Measurements from ENCODE around the gene NACC2.
"Not testable (repeated sequence)": the region's sequence is repeated elsewhere in the genome, so short reads cannot be mapped to it uniquely, and the experiment has no call there.

The NACC2 gene

DNA sequence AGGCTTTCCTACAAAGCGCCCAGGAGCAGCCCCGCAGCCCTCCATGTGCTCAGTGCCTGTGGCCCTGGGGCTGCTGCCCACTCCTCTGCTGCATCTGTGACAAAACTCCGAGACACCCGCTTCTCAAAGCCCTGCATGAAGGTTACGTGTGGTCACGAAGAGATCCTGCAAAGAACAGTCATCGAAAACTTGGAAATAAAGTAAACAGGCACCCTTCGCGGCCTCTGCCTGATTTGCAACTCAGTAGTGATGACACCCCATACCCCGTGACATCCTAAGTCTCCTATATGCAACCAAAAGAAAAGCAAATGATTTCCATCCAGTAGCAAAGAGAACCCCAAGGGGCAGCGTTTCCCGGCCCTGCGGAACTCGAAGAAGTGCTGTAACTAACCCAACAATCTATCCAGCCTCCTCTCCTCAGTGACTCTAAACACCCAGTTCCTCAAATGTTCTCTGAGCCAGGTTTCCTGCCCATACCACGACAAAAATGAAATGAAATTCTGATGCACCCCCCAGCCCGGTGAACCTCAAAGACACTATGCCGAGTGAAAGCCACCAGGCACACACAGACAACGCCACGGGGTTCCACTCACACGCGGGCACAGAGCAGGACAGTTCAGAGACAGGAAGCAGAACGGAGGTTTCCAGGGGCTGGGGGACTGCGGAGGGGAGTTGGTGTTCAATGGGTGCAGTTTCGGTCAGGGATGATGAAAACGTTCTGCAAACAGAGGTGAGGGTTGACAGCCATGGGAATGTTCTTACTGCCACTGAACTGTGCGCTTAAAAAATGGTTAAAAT lies 19.0 kb downstream of the NACC2 start:
- TF ChIP-seq, protein P1, sequence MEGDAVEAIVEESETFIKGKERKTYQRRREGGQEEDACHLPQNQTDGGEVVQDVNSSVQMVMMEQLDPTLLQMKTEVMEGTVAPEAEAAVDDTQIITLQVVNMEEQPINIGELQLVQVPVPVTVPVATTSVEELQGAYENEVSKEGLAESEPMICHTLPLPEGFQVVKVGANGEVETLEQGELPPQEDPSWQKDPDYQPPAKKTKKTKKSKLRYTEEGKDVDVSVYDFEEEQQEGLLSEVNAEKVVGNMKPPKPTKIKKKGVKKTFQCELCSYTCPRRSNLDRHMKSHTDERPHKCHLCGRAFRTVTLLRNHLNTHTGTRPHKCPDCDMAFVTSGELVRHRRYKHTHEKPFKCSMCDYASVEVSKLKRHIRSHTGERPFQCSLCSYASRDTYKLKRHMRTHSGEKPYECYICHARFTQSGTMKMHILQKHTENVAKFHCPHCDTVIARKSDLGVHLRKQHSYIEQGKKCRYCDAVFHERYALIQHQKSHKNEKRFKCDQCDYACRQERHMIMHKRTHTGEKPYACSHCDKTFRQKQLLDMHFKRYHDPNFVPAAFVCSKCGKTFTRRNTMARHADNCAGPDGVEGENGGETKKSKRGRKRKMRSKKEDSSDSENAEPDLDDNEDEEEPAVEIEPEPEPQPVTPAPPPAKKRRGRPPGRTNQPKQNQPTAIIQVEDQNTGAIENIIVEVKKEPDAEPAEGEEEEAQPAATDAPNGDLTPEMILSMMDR (IDR thresholded peaks at IDR 0.05; ENCODE audit: borderline replicate concordance, control extremely low read depth, extremely low read depth, insufficient read depth, missing control alignments), result no peak
- DNase-seq (ENCODE audit: low spot score), result no peak
- in situ Hi-C loops (cut with MboI; ENCODE audit: low sequenced_read_pairs, unreplicated experiment), result no loop called here

DNA sequence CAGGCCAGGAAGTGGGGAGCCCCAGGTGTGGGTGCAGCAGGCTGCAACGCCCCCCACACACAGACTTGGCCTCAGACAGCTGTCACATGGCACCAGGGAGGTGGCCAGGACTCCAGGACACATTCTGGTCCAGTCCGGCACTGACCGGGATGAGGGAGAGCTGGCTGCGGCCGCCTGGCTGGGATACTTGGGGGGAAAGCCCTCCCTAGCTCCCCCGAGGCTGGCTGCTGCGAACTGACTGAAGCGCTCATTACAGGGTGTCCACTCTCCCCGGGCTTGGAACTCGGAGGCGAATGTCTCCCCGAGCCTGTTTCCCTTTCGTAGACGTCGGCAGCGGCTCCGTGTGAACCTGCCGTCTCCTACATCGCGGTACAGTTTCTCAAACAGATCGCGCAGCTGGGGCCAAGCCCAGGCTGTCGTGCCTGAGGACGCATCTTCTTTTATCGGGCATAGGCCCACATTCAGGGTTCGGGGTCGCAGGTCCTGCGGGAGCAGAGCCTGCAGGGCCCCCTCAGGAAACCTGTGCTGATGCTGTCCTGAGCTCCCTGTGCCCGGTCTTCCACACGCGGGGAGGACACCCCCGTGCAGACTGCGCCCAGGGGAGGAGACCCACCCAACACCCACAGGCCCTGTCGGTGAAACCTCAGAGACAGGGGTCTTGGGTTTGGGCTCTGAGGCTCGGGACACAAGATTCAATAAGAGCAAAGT lies 19.8 kb downstream of the NACC2 start:
- in situ Hi-C loops (cut with MboI; ENCODE audit: low sequenced_read_pairs, unreplicated experiment), result no loop called here
- DNase-seq (ENCODE audit: low spot score), result no peak
- TF ChIP-seq, protein P1 (IDR thresholded peaks at IDR 0.05; ENCODE audit: borderline replicate concordance, control extremely low read depth, extremely low read depth, insufficient read depth, missing control alignments), result no peak

DNA sequence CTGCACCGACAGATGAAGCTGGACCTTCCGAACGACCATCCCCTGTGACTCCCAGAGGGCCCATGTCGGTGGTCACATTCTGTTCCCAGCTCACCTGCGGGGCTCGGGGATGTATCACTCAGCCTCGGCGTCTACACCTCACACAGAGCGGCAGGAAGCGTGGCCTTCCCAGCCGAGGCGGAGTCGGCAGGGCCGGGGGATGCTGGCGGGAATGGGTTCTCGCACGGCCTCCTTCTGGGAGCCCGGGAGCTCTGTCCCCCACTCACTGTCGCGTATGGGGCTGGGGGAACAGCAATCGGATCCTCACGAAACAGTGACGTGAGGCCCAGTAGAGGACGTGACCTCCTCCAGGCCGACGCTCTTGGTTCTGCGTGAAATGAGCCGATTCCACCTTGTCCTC lies 20.4 kb downstream of the NACC2 start:
- in situ Hi-C loops (cut with MboI; ENCODE audit: low sequenced_read_pairs, unreplicated experiment), result no loop called here
- TF ChIP-seq, protein P1 (IDR thresholded peaks at IDR 0.05; ENCODE audit: borderline replicate concordance, control extremely low read depth, extremely low read depth, insufficient read depth, missing control alignments), result no peak
- DNase-seq (ENCODE audit: low spot score), result no peak

DNA sequence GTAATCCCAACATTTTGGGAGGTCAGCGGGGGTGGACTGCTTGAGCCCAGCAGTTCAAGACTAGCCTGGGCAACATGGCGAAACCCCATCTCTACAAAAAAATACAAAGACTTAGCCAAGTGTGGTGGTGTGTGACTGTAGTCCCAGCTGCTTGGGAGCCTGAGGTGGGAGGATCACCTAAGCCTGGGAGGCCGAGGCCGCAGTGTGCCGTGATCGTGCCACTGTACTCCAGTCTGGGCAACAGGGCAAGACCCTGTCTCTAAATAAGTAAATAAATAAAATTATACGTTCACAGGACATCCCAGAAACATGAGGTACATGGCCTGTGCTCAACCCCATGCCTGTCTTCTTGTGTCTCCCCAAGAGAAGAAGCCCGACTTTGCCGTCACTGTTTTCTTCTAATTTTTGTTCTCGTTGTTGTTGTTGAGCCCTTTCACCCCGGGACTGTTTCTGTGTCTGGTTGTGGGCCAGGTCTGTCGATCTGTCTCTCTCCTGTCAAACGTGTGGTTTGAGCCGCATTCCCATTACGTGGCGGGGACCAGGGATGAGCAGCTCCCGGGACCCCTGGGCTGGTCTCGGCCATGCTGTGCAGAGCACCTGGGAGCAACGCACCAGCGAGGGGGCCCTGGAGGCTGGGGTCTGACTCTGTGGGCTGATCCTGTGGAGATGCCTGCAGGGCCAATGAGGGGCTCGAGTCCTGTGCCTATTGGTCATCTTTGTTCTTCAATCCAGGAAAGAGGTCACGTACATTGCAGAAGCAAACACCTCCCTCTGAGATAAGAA lies 32.2 kb downstream of the NACC2 start:
- in situ Hi-C loops (cut with MboI; ENCODE audit: low sequenced_read_pairs, unreplicated experiment), result no loop called here
- TF ChIP-seq, protein P1 (IDR thresholded peaks at IDR 0.05; ENCODE audit: borderline replicate concordance, control extremely low read depth, extremely low read depth, insufficient read depth, missing control alignments), result no peak
- DNase-seq (ENCODE audit: low spot score), result no peak

DNA sequence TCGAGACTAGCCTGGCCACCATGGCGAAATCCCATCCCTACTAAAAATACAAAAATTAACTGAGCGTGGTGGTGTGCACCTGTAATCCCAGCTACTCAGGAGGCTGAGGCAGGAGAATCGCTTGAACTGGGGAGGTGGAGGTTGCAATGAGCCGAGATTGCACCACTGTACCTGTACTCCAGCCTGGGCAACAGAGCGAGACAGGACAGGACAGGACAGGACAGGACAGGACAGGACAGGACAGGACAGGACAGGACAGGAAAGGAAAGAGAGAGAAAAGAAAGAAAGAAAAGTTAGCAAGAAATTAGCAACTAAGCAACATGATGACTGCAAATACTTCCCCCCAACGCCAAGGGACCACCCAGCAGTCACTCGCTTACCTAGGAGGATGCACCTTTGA lies 33.2 kb downstream of the NACC2 start:
- in situ Hi-C loops (cut with MboI; ENCODE audit: low sequenced_read_pairs, unreplicated experiment); DNase-seq (ENCODE audit: low spot score): not testable (repeated sequence)

DNA sequence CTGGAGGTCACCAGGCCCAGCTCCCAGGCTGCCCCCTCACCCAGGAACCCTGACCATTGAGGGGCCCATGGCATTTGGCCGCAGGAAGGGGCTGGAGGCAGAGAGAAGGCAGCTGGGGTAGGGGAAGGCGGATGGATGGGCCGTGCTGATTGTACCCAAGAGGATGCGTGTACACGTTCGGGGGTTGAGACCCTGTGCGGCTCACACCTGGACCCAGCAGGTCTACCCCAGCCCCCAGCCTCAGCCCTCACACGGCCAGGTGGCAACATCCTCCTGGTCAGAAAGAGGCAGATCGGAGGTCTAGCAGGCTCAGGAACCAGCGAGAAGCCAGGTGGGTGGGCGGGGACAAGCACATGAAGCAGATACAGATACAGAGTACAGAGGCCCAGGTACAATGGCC lies 33.7 kb downstream of the NACC2 start:
- in situ Hi-C loops (cut with MboI; ENCODE audit: low sequenced_read_pairs, unreplicated experiment), result no loop called here
- DNase-seq (ENCODE audit: low spot score), result no peak

More for the DNA sequence above, 33.7 kb downstream of the NACC2 start:
- TF ChIP-seq, protein P1 (IDR thresholded peaks at IDR 0.05; ENCODE audit: borderline replicate concordance, control extremely low read depth, extremely low read depth, insufficient read depth, missing control alignments), result no peak
